ENCODE measurements around the gene SCUBE1. TPM values are rescaled to one million over a fixed set of nuclear protein-coding genes. Genes with fewer than 3 reads are reported as not detected.

Gene SCUBE1
- total and polyA plus RNA-seq, 2 of the 4 experiments (the other 2 are of a cell fraction) = not detected

- no peak overlapping the region for H3K4ac ChIP-seq (ENCODE audit: low read depth, low read length)
- no peak overlapping the region for H3K27ac ChIP-seq (ENCODE audit: insufficient read depth, low read length)
- no peak overlapping the region for H3K14ac ChIP-seq (replicated peaks; ENCODE audit: low read depth, low read length)
- no peak overlapping the region for H2BK20ac ChIP-seq (ENCODE audit: low read depth, low read length)
- no peak overlapping the region for H3K9ac ChIP-seq (ENCODE audit: low read depth, low read length)
- H2AK9ac ChIP-seq (replicated peaks; ENCODE audit: low read depth, low read length, poor library complexity) = no peak overlapping the region
- 82% methylated on average over 2 of the region's 9 CpGs; no CpG with 5 or more reads in 1 of the 2 experiments for WGBS, 2 experiments (ENCODE audit: extremely low coverage in 2 of 2, insufficient read length in 1 of 2)
- H3K23ac ChIP-seq (ENCODE audit: low read depth, low read length) = no peak overlapping the region
- dilution Hi-C loops (cut with HindIII; ENCODE audit: low sequenced_read_pairs, unreplicated experiment) = no loop called here
- peak; percentile 46 for DNase-seq
- H3K9me3 ChIP-seq (ENCODE audit: control insufficient read depth, insufficient read depth, low read length) = no peaks in the 10 kb centered on the region
- BruUV-seq (replicated peaks) = no TSS peak
- intact Hi-C loops (cut with micrococcal nuclease) = loop anchor here (1.0 to 10.0 kb wide), 3 partner anchors 72 to 631 kb away; no protein-coding TSS in a partner anchor
- H4K91ac ChIP-seq (ENCODE audit: insufficient read depth, low read depth, low read length) = no peak overlapping the region
- no peak overlapping the region for H4K8ac ChIP-seq (ENCODE audit: low read depth in 2 of 2, low read length in 2 of 2)
- in situ Hi-C loops (cut with MboI; ENCODE audit: low sequenced_read_pairs) = loop anchor here (10.0 kb wide), 2 partner anchors 71 to 101 kb away; partner anchors contain the start of gene SCUBE1
- ChIA-PET CTCF (interaction anchor here (0.6 to 2.5 kb wide), 7 partner anchors 72 to 332 kb away, joined by 3 to 26 read pairs (median 5); no protein-coding TSS in a partner anchor), POLR2A (ENCODE audit: unreplicated experiment) (interaction anchor here (1.0 kb wide), 1 partner anchor 72 kb away, joined by 3 read pairs; no protein-coding TSS in a partner anchor)
- H2BK15ac ChIP-seq (ENCODE audit: low read depth, low read length) = no peak overlapping the region
- peak overlapping the region; percentile 49 for H2AFZ ChIP-seq (replicated peaks; ENCODE audit: low read length, poor library complexity)
- no peak overlapping the region for H3K4me3 ChIP-seq (ENCODE audit: insufficient read depth, low read depth, low read length)
- no peaks in the 10 kb centered on the region for H3K9me1 ChIP-seq (ENCODE audit: insufficient read depth, low read length)
- H2AK5ac ChIP-seq (ENCODE audit: low read depth, low read length) = no peak overlapping the region
- H3K27me3 ChIP-seq (ENCODE audit: control insufficient read depth, insufficient read depth, low read length) = peaks cover 22% of the 10 kb centered on the region
- H3K36me3 ChIP-seq (ENCODE audit: control insufficient read depth, insufficient read depth, low read length) = no peaks in the 10 kb centered on the region
- H3K4me2 ChIP-seq (ENCODE audit: low read depth, low read length) = no peak overlapping the region
- H2BK5ac ChIP-seq (ENCODE audit: low read depth, low read length, poor library complexity, severe bottlenecking) = no peak overlapping the region
- peaks cover 2% of the 10 kb centered on the region; the same call in 1 of the 2 replicates for H3K4me1 ChIP-seq (ENCODE audit: control insufficient read depth, insufficient read depth, low read length)
- no peak overlapping the region for H2BK120ac ChIP-seq (ENCODE audit: low read depth, low read length)
- H4K5ac ChIP-seq (ENCODE audit: low read depth, low read length) = no peak overlapping the region
- H3K79me1 ChIP-seq (ENCODE audit: low read depth in 1 of 2, low read length in 2 of 2) = no peaks in the 10 kb centered on the region
- H3K56ac ChIP-seq (ENCODE audit: extremely low read depth, insufficient read depth, low read length) = no peak overlapping the region
- no peak overlapping the region for H3K18ac ChIP-seq (ENCODE audit: low read depth, low read length)
- H4K20me1 ChIP-seq (ENCODE audit: insufficient read depth, low read length) = no peaks in the 10 kb centered on the region
- ATAC-seq (ENCODE audit: low read depth) = peak; percentile 87
- TF ChIP-seq MXI1 (IDR thresholded peaks at IDR 0.05; ENCODE audit: borderline replicate concordance, low read depth, low read length) (no peak), FOS (IDR thresholded peaks at IDR 0.05; ENCODE audit: low read depth, low read length) (no peak), BHLHE40 (IDR thresholded peaks at IDR 0.05; ENCODE audit: low read depth, low read length) (no peak), MAZ (IDR thresholded peaks at IDR 0.05; ENCODE audit: borderline replicate concordance, low read depth, low read length) (no peak), RCOR1 (IDR thresholded peaks at IDR 0.05; ENCODE audit: insufficient replicate concordance, low read length) (no peak), CHD1 (IDR thresholded peaks at IDR 0.05; ENCODE audit: low read depth, low read length) (no peak), SMC3 (IDR thresholded peaks at IDR 0.05; ENCODE audit: low read depth, low read length) (peak; percentile 59), RAD21 (IDR thresholded peaks at IDR 0.05; ENCODE audit: low read length) (peak; percentile 76), POLR2A (IDR thresholded peaks at IDR 0.05; ENCODE audit: low read depth, low read length) (no peak), MAFK (IDR thresholded peaks at IDR 0.05; ENCODE audit: low read depth, low read length) (no peak), USF2 (IDR thresholded peaks at IDR 0.05; ENCODE audit: low read depth, low read length) (no peak), NFE2L2 (IDR thresholded peaks at IDR 0.05; ENCODE audit: low read depth, low read length) (no peak), RFX5 (IDR thresholded peaks at IDR 0.05; ENCODE audit: low read depth, low read length) (no peak)
- TF ChIP-seq, protein P1, sequence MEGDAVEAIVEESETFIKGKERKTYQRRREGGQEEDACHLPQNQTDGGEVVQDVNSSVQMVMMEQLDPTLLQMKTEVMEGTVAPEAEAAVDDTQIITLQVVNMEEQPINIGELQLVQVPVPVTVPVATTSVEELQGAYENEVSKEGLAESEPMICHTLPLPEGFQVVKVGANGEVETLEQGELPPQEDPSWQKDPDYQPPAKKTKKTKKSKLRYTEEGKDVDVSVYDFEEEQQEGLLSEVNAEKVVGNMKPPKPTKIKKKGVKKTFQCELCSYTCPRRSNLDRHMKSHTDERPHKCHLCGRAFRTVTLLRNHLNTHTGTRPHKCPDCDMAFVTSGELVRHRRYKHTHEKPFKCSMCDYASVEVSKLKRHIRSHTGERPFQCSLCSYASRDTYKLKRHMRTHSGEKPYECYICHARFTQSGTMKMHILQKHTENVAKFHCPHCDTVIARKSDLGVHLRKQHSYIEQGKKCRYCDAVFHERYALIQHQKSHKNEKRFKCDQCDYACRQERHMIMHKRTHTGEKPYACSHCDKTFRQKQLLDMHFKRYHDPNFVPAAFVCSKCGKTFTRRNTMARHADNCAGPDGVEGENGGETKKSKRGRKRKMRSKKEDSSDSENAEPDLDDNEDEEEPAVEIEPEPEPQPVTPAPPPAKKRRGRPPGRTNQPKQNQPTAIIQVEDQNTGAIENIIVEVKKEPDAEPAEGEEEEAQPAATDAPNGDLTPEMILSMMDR (conservative IDR thresholded peaks at IDR 0.05; ENCODE audit: low read depth, low read length) = peak; percentile 72
- TF ChIP-seq, protein P2, sequence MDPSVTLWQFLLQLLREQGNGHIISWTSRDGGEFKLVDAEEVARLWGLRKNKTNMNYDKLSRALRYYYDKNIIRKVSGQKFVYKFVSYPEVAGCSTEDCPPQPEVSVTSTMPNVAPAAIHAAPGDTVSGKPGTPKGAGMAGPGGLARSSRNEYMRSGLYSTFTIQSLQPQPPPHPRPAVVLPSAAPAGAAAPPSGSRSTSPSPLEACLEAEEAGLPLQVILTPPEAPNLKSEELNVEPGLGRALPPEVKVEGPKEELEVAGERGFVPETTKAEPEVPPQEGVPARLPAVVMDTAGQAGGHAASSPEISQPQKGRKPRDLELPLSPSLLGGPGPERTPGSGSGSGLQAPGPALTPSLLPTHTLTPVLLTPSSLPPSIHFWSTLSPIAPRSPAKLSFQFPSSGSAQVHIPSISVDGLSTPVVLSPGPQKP (IDR thresholded peaks at IDR 0.05; ENCODE audit: borderline replicate concordance, low read depth, low read length) = no peak
These were observed 69.2 kb downstream of the SCUBE1 start for GRCh38 chr22:43273902-43274484.

Data from IMR-90 (cell line).